Fibroblast of lung (primary cell): ENCODE data around the gene MUS81. TPM values are rescaled to one million over a fixed set of nuclear protein-coding genes. Genes with fewer than 3 reads are reported as not detected.

Experiments
- DNase-seq, 2 donors: peaks; one replicate each; pipeline versions ENCODE4 v3.0.0 to v3.0.0-alpha.2; 2010; ENCODE audit warnings: low read depth in 2 of 2
- H2AFZ ChIP-seq: 2 replicates; pipeline ENCODE4 v1.5.1; 2012; ENCODE audit warnings: low read length, control low read depth, inconsistent platforms
- H3K27ac ChIP-seq: 2 replicates; pipeline ENCODE4 v1.5.1; 2011; ENCODE audit warnings: low read length, control low read depth; ENCODE audit not compliant: insufficient read depth
- H3K27me3 ChIP-seq: 2 replicates; pipeline ENCODE4 v1.5.1; 2011; ENCODE audit warnings: mild to moderate bottlenecking, low read length; ENCODE audit not compliant: control insufficient read depth, insufficient read depth
- H3K36me3 ChIP-seq: 2 replicates; pipeline ENCODE4 v1.5.1; 2011; ENCODE audit warnings: low read length; ENCODE audit not compliant: control insufficient read depth, insufficient read depth
- H3K4me1 ChIP-seq: 2 replicates; pipeline ENCODE4 v1.5.1; 2011; ENCODE audit warnings: low read length; ENCODE audit not compliant: control insufficient read depth, insufficient read depth; ENCODE audit errors: extremely low read depth
- H3K4me2 ChIP-seq: 2 replicates; pipeline ENCODE4 v1.5.1; 2011; ENCODE audit warnings: low read length, control low read depth; ENCODE audit not compliant: insufficient read depth; ENCODE audit errors: extremely low read depth
- H3K4me3 ChIP-seq, 4 experiments: fragments of 200-600 bp in 1 of 4; sonication (generic) in 1 of 4; replicated peaks in 1 of 4; 2 replicates each; pipeline ENCODE4 v1.5.1; 2011 to 2016; ENCODE audit warnings: low read length in 4 of 4, low read depth in 3 of 4, mild to moderate bottlenecking in 3 of 4, control low read depth in 2 of 4, inconsistent platforms in 1 of 4, mixed read lengths in 1 of 4; ENCODE audit not compliant: insufficient read depth in 1 of 4; ENCODE audit errors: control extremely low read depth in 1 of 4
- H3K79me2 ChIP-seq: 2 replicates; pipeline ENCODE4 v1.5.1; 2012; ENCODE audit warnings: mild to moderate bottlenecking, low read length, inconsistent platforms; ENCODE audit not compliant: control insufficient read depth, insufficient read depth
- H3K9ac ChIP-seq: 2 replicates; pipeline ENCODE4 v1.5.1; 2011; ENCODE audit warnings: mild to moderate bottlenecking, low read length, control low read depth; ENCODE audit not compliant: insufficient read depth
- H3K9me3 ChIP-seq: 2 replicates; pipeline ENCODE4 v1.5.1; 2012; ENCODE audit warnings: low read depth, low read length; ENCODE audit not compliant: control insufficient read depth, insufficient read depth
- H4K20me1 ChIP-seq: 2 replicates; pipeline ENCODE4 v1.5.1; 2011; ENCODE audit warnings: low read length; ENCODE audit not compliant: control insufficient read depth, insufficient read depth; ENCODE audit errors: extremely low read depth
- EZH2 ChIP-seq: IDR thresholded peaks from 2 replicates; pipeline ENCODE4 v1.5.1; 2012; ENCODE audit warnings: low read length, control low read depth, mild to moderate bottlenecking; ENCODE audit errors: missing control alignments
- polyA plus RNA-seq, 2 donors: library from polyadenylated mRNA; depleted of rRNA in 1 of 2; stranded (reverse) in 1 of 2; unstranded in 1 of 2; fragments of >200 nt; gene quantifications; 2 replicates each; pipeline ENCODE4 v1.2.1, GENCODE V29; 2011 to 2012; ENCODE audit warnings: missing spikeins in 1 of 2
- total RNA-seq: library from RNA; depleted of rRNA; stranded (reverse); fragments of >200 nt; gene quantifications from 2 replicates; pipeline ENCODE4 v1.2.1, GENCODE V29; 2014
- TF ChIP-seq, protein P1 (sequence below), 2 donors: IDR thresholded peaks in 1 of 2; conservative IDR thresholded peaks in 1 of 2; 1 replicate in 1 of 2; 2 replicates in 1 of 2; pipeline ENCODE4 v1.5.1; 2011 to 2012; ENCODE audit warnings: low read length in 2 of 2, control low read depth in 1 of 2, inconsistent platforms in 1 of 2, low read depth in 1 of 2, mild to moderate bottlenecking in 1 of 2

The MUS81 gene
- total and polyA plus RNA-seq, 2 donors (not counting 1 experiment from before 2014, with no cell fraction given): 23.6 to 56.8 TPM

DNA sequence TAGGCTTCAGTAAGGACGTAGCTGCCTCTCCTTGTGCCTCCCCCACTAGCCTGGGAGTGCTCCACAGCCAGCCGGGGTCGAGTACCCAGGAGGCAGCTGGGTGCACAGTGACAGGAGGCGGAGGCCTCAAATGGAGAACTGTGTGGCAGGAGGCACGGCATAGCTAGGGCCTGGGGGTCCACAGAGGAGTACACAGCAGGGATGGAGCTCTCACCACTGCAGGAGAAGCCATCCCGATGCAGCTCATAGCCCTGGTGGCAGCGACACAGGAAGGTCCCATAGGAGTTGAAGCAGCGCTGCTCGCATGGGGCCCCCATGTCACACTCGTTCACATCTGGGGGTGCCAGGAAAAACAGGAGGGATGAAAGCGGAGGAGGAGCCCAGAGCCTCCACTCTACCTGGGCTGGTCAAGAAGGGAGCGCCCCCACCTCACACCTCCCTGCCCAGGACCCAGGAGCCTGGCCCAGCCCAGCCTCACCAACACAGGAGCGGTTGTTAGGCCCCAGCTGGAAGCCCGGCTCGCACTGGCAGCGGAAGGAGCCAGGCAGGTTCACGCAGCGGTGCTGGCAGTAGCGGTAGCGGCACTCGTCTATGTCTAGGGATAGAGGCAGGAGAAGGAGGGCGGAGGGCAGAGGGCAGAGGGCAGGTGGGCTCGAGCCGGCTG lies 9.5 kb downstream of the MUS81 start:
- DNase-seq: no peak
- no peak overlapping the region for H3K27ac ChIP-seq
- H3K4me3 ChIP-seq: no peak overlapping the region
- H2AFZ ChIP-seq: no peak overlapping the region
- H3K36me3 ChIP-seq: peaks cover 37% of the 10 kb centered on the region
- H3K79me2 ChIP-seq: peaks cover 30% of the 10 kb centered on the region
- H3K9ac ChIP-seq: no peak overlapping the region
- TF ChIP-seq, protein P1, sequence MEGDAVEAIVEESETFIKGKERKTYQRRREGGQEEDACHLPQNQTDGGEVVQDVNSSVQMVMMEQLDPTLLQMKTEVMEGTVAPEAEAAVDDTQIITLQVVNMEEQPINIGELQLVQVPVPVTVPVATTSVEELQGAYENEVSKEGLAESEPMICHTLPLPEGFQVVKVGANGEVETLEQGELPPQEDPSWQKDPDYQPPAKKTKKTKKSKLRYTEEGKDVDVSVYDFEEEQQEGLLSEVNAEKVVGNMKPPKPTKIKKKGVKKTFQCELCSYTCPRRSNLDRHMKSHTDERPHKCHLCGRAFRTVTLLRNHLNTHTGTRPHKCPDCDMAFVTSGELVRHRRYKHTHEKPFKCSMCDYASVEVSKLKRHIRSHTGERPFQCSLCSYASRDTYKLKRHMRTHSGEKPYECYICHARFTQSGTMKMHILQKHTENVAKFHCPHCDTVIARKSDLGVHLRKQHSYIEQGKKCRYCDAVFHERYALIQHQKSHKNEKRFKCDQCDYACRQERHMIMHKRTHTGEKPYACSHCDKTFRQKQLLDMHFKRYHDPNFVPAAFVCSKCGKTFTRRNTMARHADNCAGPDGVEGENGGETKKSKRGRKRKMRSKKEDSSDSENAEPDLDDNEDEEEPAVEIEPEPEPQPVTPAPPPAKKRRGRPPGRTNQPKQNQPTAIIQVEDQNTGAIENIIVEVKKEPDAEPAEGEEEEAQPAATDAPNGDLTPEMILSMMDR (conservative IDR thresholded peaks at IDR 0.05 in 1 of 2, IDR thresholded peaks at IDR 0.05 in 1 of 2; ENCODE audit: low read depth in 1 of 2, low read length in 2 of 2): no peak
- no peak for TF ChIP-seq EZH2
- H3K4me2 ChIP-seq: no peak overlapping the region
- H3K4me1 ChIP-seq: peaks cover 23% of the 10 kb centered on the region
- H3K27me3 ChIP-seq: no peaks in the 10 kb centered on the region
- H3K9me3 ChIP-seq: no peaks in the 10 kb centered on the region
- H4K20me1 ChIP-seq: no peaks in the 10 kb centered on the region

DNA sequence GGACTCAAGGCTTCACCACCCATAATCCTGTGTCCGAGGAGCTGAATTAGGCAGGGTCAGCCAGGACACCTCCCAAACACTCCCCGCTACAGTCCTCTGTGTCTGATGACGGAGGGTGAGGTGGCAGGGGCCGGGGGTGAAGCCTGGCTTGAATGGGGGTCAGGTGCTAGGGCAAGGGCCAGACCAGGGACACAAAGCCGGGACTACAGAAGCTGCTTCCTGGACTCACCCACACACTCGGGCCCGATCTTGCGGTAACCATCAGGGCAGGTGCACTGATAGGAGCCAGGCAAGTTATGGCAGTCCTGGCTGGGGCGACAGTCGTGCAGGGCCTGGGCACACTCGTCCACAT lies 10.1 kb downstream of the MUS81 start:
- no peaks in the 10 kb centered on the region for H4K20me1 ChIP-seq
- H3K79me2 ChIP-seq: peaks cover 30% of the 10 kb centered on the region
- DNase-seq: no peak
- no peaks in the 10 kb centered on the region for H3K9me3 ChIP-seq
- H3K27me3 ChIP-seq: no peaks in the 10 kb centered on the region
- no peak for TF ChIP-seq EZH2
- TF ChIP-seq, protein P1 (conservative IDR thresholded peaks at IDR 0.05 in 1 of 2, IDR thresholded peaks at IDR 0.05 in 1 of 2; ENCODE audit: low read depth in 1 of 2, low read length in 2 of 2): no peak
- no peak overlapping the region for H3K4me2 ChIP-seq
- H3K9ac ChIP-seq: no peak overlapping the region
- H3K36me3 ChIP-seq: peaks cover 32% of the 10 kb centered on the region
- no peak overlapping the region for H3K4me3 ChIP-seq
- no peak overlapping the region for H3K27ac ChIP-seq
- no peak overlapping the region for H2AFZ ChIP-seq
- H3K4me1 ChIP-seq: peaks cover 23% of the 10 kb centered on the region

DNA sequence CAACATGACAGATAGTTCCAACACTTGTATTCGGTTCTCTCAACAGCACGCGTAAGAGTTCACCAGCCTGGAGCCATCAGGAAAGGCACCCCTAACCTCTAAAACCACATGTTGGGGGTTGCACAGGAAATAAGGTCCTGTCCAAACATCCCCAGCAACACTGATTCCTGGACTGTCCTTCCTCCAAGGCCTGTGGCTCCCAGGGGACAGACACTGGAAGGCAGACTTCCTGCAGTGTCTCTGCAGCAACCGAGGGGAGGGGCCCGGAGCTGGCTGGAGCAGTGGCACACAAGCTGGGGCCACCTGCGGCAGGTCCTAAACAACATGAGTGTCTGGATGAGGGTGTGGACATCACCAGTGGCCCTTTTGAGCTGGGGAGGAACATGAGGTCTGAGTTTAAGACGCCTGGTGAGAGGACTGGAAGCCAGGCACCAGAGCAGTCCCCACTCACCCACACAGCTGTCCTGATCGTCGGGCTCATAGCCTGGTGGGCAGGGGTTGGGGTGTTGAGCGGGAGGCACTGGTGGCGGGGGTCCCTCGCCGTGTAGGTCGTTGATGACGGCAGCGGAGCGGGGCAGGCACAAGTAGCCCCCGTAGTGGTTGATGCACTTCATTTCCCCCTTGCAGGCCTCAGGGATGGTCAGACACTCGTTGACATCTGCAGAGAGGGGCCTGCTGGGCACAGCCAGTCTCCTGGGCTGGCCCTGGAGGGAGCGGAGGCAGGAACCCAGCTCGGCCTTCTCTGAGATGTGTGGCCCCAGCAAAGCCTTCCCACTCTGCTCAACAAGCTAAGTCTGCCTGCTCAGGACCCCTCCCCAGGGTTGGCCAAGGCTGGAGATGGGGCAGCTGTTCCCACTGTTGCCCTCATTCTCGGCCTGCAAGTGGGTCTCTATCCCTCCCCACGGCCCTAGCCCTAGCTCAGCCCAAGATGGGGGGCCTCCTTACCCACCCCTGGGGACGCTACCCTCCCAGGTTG lies 10.8 kb downstream of the MUS81 start:
- DNase-seq: no peak
- peak overlapping the region; percentile 82 for H3K9ac ChIP-seq

More for the DNA sequence above, 10.8 kb downstream of the MUS81 start:
- TF ChIP-seq EZH2: no peak
- TF ChIP-seq, protein P1 (conservative IDR thresholded peaks at IDR 0.05 in 1 of 2, IDR thresholded peaks at IDR 0.05 in 1 of 2; ENCODE audit: low read depth in 1 of 2, low read length in 2 of 2): no peak
- Histone ChIP-seq H3K27ac (peak overlapping the region; percentile 88), H3K36me3 (peaks cover 29% of the 10 kb centered on the region), H3K79me2 (peaks cover 30% of the 10 kb centered on the region), H3K4me1 (peaks cover 23% of the 10 kb centered on the region), H4K20me1 (no peaks in the 10 kb centered on the region), H2AFZ (no peak overlapping the region), H3K4me2 (peak overlapping the region; percentile 96), H3K4me3 (peak overlapping the region; percentile 64 to 81 (median 76)), H3K27me3 (no peaks in the 10 kb centered on the region), H3K9me3 (no peaks in the 10 kb centered on the region)
